Kidney epithelial cell (primary cell): ENCODE results near the gene DCDC2C. TPM values are rescaled to one million over a fixed set of nuclear protein-coding genes. Genes with fewer than 3 reads are reported as not detected.

ENCODE experiments used
- DNase-seq: peaks from one replicate; pipeline ENCODE4 v3.0.0-alpha.2; 2010; ENCODE audit warnings: low read depth
- H3K27me3 ChIP-seq: 2 replicates; pipeline ENCODE4 v1.6.0; 2011; ENCODE audit warnings: low read length; ENCODE audit not compliant: control insufficient read depth, insufficient read depth
- H3K36me3 ChIP-seq: 2 replicates; pipeline ENCODE4 v1.5.1; 2011; ENCODE audit warnings: low read length; ENCODE audit not compliant: control insufficient read depth, insufficient read depth
- H3K4me3 ChIP-seq: 2 replicates; pipeline ENCODE4 v1.5.1; 2011; ENCODE audit warnings: low read depth, mild to moderate bottlenecking, control low read depth, low read length
- CTCF ChIP-seq: IDR thresholded peaks from 2 replicates; pipeline ENCODE4 v1.5.1; 2011; ENCODE audit warnings: mild to moderate bottlenecking, moderate library complexity, low read length, control low read depth, inconsistent platforms; ENCODE audit not compliant: insufficient read depth, poor library complexity, severe bottlenecking
- total RNA-seq: library from RNA; depleted of rRNA; stranded (reverse); fragments of >200 nt; gene quantifications from 2 replicates; pipeline ENCODE4 v1.2.3, GENCODE V29; 2015

DCDC2C gene
- total RNA-seq, 1 donor from 2014 or later = not detected

- H3K27me3 ChIP-seq = no peaks in the 10 kb centered on the region
- no peaks in the 10 kb centered on the region for H3K36me3 ChIP-seq
- H3K4me3 ChIP-seq = no peak overlapping the region
- no peak for TF ChIP-seq CTCF
- DNase-seq = no peak
Measured at GRCh38 chr2:3848776-3849175, 145.4 kb downstream of the DCDC2C start.

GRCh38 chr2:3849213-3849612, 145.8 kb downstream of the DCDC2C start:
- H3K27me3 ChIP-seq = no peaks in the 10 kb centered on the region
- no peak overlapping the region for H3K4me3 ChIP-seq
- H3K36me3 ChIP-seq = no peaks in the 10 kb centered on the region
- no peak for TF ChIP-seq CTCF
- no peak for DNase-seq

- H3K27me3 ChIP-seq = no peaks in the 10 kb centered on the region
- no peak for DNase-seq
- no peak for TF ChIP-seq CTCF
- H3K36me3 ChIP-seq = no peaks in the 10 kb centered on the region
- H3K4me3 ChIP-seq = no peak overlapping the region
Measured at GRCh38 chr2:3857576-3857975, 154.2 kb downstream of the DCDC2C start.

- no peak overlapping the region for H3K4me3 ChIP-seq
- no peak for TF ChIP-seq CTCF
- H3K36me3 ChIP-seq = no peaks in the 10 kb centered on the region
- DNase-seq = no peak
- no peaks in the 10 kb centered on the region for H3K27me3 ChIP-seq
Measured at GRCh38 chr2:3864943-3865865, 161.8 kb downstream of the DCDC2C start.

GRCh38 chr2:3867469-3867868, 164.1 kb downstream of the DCDC2C start:
- no peaks in the 10 kb centered on the region for H3K27me3 ChIP-seq
- TF ChIP-seq CTCF = no peak
- no peak for DNase-seq
- no peak overlapping the region for H3K4me3 ChIP-seq
- H3K36me3 ChIP-seq = no peaks in the 10 kb centered on the region
